HG03280 (cell line): ENCODE data around the gene MEF2B.
"Not testable (repeated sequence)": the region's sequence is repeated elsewhere in the genome, so short reads cannot be mapped to it uniquely, and the experiment has no call there.

Source experiments
- ATAC-seq: cut with Tn5 transposase; IDR thresholded peaks from one replicate; pipeline ENCODE4 v1.9.1; 2021; ENCODE audit warnings: mild to moderate bottlenecking, moderate library complexity; ENCODE audit not compliant: unreplicated experiment

The MEF2B gene

GRCh38 chr19:19132912-19133311 is 37.2 kb downstream of the MEF2B start:
- no peak for ATAC-seq

- no peak for ATAC-seq
These were observed 38.1 kb downstream of the MEF2B start for GRCh38 chr19:19131989-19132388.

- no peak for ATAC-seq
These were observed 44.0 kb downstream of the MEF2B start for GRCh38 chr19:19126102-19126501.

- no peak for ATAC-seq
These were observed 46.7 kb downstream of the MEF2B start for GRCh38 chr19:19123386-19123785.

GRCh38 chr19:19122902-19123301 is 47.2 kb downstream of the MEF2B start:
- ATAC-seq: no peak

GRCh38 chr19:19121371-19121770 is 48.7 kb downstream of the MEF2B start:
- ATAC-seq: no peak

GRCh38 chr19:19120308-19121231 is 49.5 kb downstream of the MEF2B start:
- no peak for ATAC-seq

GRCh38 chr19:19119325-19120237 is 50.5 kb downstream of the MEF2B start:
- no peak for ATAC-seq

- no peak for ATAC-seq
These were observed 54.1 kb downstream of the MEF2B start for GRCh38 chr19:19115954-19116353.

- no peak for ATAC-seq
These were observed 56.9 kb downstream of the MEF2B start for GRCh38 chr19:19113040-19113626.

- no peak for ATAC-seq
These were observed 58.0 kb downstream of the MEF2B start for GRCh38 chr19:19111967-19112580.

GRCh38 chr19:19111136-19111835 is 58.8 kb downstream of the MEF2B start:
- no peak for ATAC-seq

GRCh38 chr19:19110410-19111135 is 59.5 kb downstream of the MEF2B start:
- ATAC-seq: no peak

GRCh38 chr19:19109601-19110000 is 60.5 kb downstream of the MEF2B start:
- no peak for ATAC-seq

GRCh38 chr19:19107654-19108053 is 62.4 kb downstream of the MEF2B start:
- ATAC-seq: no peak

GRCh38 chr19:19106938-19107337 is 63.1 kb downstream of the MEF2B start:
- ATAC-seq: not testable (repeated sequence)

GRCh38 chr19:19106056-19106551 is 64.0 kb downstream of the MEF2B start:
- no peak for ATAC-seq

GRCh38 chr19:19105365-19106055 is 64.6 kb downstream of the MEF2B start:
- no peak for ATAC-seq

GRCh38 chr19:19103167-19103566 is 66.9 kb downstream of the MEF2B start:
- ATAC-seq: no peak
